Spleen (tissue), 11 donors: ENCODE measurements around the gene PEPD. TPM values are rescaled to one million over a fixed set of nuclear protein-coding genes. Genes with fewer than 3 reads are reported as not detected.
A peak's percentile ranks its signal among the peaks of the same experiment; 100 is the strongest.

Experiments
- DNase-seq: peaks from one replicate; pipeline ENCODE4 v3.0.0-alpha.2; 2020
- H3K27ac ChIP-seq, 8 donors: fragments of 200-600 bp; sonication (generic) in 7 of 8; 1 replicate in 4 of 8; 2 replicates in 4 of 8; pipeline versions ENCODE4 v1.5.0 to v1.8.0; 2016 to 2021; ENCODE audit warnings: inconsistent platforms in 4 of 8, mild to moderate bottlenecking in 4 of 8, moderate library complexity in 1 of 8
- H3K27me3 ChIP-seq, 7 donors: fragments of 200-600 bp; sonication (generic) in 6 of 7; replicated peaks in 1 of 7; 1 replicate in 4 of 7; 2 replicates in 3 of 7; pipeline versions ENCODE4 v1.5.0 to v1.8.0; 2016 to 2021; ENCODE audit warnings: inconsistent platforms in 3 of 7, mild to moderate bottlenecking in 1 of 7
- H3K36me3 ChIP-seq, 6 donors: fragments of 200-600 bp; sonication (generic) in 5 of 6; 1 replicate in 4 of 6; 2 replicates in 2 of 6; pipeline versions ENCODE4 v1.5.0 to v1.8.0; 2016 to 2021; ENCODE audit warnings: inconsistent platforms in 2 of 6
- H3K4me1 ChIP-seq, 6 donors: fragments of 200-600 bp; sonication (generic) in 5 of 6; 1 replicate in 3 of 6; 2 replicates in 3 of 6; pipeline versions ENCODE4 v1.5.0 to v1.8.0; 2016 to 2021; ENCODE audit warnings: inconsistent platforms in 3 of 6
- H3K4me3 ChIP-seq, 8 donors: fragments of 200-600 bp; sonication (generic) in 7 of 8; 1 replicate in 4 of 8; 2 replicates in 4 of 8; pipeline versions ENCODE4 v1.5.0 to v1.8.0; 2016 to 2021; ENCODE audit warnings: inconsistent platforms in 4 of 8, mild to moderate bottlenecking in 4 of 8, moderate library complexity in 2 of 8
- H3K9me3 ChIP-seq, 8 donors: fragments of 200-600 bp; sonication (generic) in 7 of 8; 1 replicate in 4 of 8; 2 replicates in 4 of 8; pipeline versions ENCODE4 v1.5.0 to v1.8.0; 2016 to 2021; ENCODE audit warnings: inconsistent platforms in 4 of 8
- CTCF ChIP-seq, 11 experiments: fragments of 200-600 bp in 7 of 11; fragments of 450-650 bp in 4 of 11; sonication (generic) in 4 of 11; IDR thresholded peaks in 8 of 11; conservative IDR thresholded peaks in 3 of 11; 1 replicate in 7 of 11; 2 replicates in 4 of 11; pipeline versions ENCODE4 v1.4.0 to v1.8.0; 2016 to 2021; ENCODE audit warnings: antibody characterized with exemption in 11 of 11, inconsistent platforms in 4 of 11, mild to moderate bottlenecking in 1 of 11
- POLR2A ChIP-seq, 3 donors: fragments of 450-650 bp; IDR thresholded peaks; one replicate each; pipeline ENCODE4 v1.5.1; 2017; ENCODE audit warnings: antibody characterized with exemption in 3 of 3, mild to moderate bottlenecking in 1 of 3
- POLR2AphosphoS5 ChIP-seq, 3 donors: sonication (generic); formaldehyde crosslinking; IDR thresholded peaks; one replicate each; pipeline ENCODE4 v1.5.1; 2017; ENCODE audit warnings: antibody characterized with exemption in 3 of 3
- WGBS, 5 donors: extraction: QIAGEN DNeasy Blood & Tissue Kit in 3 of 5; methylation state at CpG; one replicate each; pipeline versions ENCODE4 v1.1.5 to v1.1.7; 2013 to 2018; 5-methylcytosine and 5-hydroxymethylcytosine counted together
- intact Hi-C: fragments of 100-400 bp; cut with DNase I; formaldehyde crosslinking; loops from one replicate; pipeline ENCODE4 v1.15.0; 2023; ENCODE audit warnings: low total_unique reads
- polyA plus RNA-seq, 3 donors: library from polyadenylated mRNA; stranded (reverse); fragments of 200-250 nt; gene quantifications; one replicate each; pipeline ENCODE4 v1.2.1, GENCODE V29; 2013
- total RNA-seq, 7 donors: library from RNA; depleted of rRNA in 3 of 7; stranded (reverse); fragments of >200 nt in 3 of 7; fragmentation: NEBNext Ultra II Directional in 4 of 7; extraction: Animal tissue kit (Norgen Biotek cat#: 25700) in 4 of 7; gene quantifications; one replicate each; pipeline versions ENCODE4 v1.1.0 to v1.2.1, GENCODE V29; 2016 to 2021
- donor health status: healthy with polysubstance abuse.
- donor health status: DM: no; HTN: no; CAD: no; lungs with moderate emphysema.
- donor health status: DM: no; HTN: no; CAD: no.
- donor health status: Bipolar disorder and iron deficiency.
- donor health status: healthy.
- donor health status: DM: no; HTN: no; CAD: no.
- donor health status: DM: yes; HTN: yes; CAD: no.

The PEPD gene
- total and polyA plus RNA-seq, 10 donors, result 38.4 to 98.3 (median 69.8) TPM

- H3K36me3 ChIP-seq, result no peaks in the 10 kb centered on the region
- H3K9me3 ChIP-seq, result no peaks in the 10 kb centered on the region
- 68 to 85% (median 78%) methylated on average over 9 of the region's 9 CpGs for WGBS, 5 donors
- H3K4me3 ChIP-seq, result no peak overlapping the region
- intact Hi-C loops, result no loop called here
- peaks cover 0 to 18% (median 0%) of the 10 kb centered on the region in 7 donors for H3K27me3 ChIP-seq
- H3K4me1 ChIP-seq, result no peaks in the 10 kb centered on the region
- TF ChIP-seq POLR2AphosphoS5 (IDR thresholded peaks at IDR 0.05) (no peak), POLR2A (IDR thresholded peaks at IDR 0.05) (no peak), CTCF (IDR thresholded peaks at IDR 0.05 in 8 of 11, conservative IDR thresholded peaks at IDR 0.05 in 3 of 11) (no peak)
- H3K27ac ChIP-seq, result no peak overlapping the region
- DNase-seq, result peak; percentile 43
Observed at GRCh38 chr19:33558856-33559255, 37.3 kb upstream of the PEPD start.

DNA sequence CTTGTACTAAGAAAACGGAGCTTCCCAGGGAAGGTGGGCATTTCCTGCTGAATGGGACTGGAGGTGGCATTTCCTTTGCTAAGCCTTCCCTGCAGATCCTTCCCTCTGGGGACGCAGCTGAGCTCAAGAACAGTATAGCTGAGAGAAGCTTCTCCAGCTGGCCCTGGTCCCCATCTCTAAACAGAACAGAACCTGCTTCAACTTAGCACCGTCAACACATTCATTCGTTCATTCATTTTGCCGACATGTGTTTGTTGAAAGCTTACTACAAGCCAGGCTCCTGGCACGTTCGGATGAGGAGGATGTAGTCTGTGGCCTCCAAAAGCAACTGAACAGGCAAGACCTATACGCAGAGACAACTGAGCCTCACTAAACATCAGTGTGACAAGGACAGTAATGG is 36.6 kb upstream of the PEPD start:
- peak; percentile 35 for DNase-seq
- H3K9me3 ChIP-seq, result no peaks in the 10 kb centered on the region
- no peak overlapping the region for H3K4me3 ChIP-seq
- H3K27ac ChIP-seq, result no peak overlapping the region
- intact Hi-C loops, result no loop called here
- no peaks in the 10 kb centered on the region for H3K36me3 ChIP-seq
- 71 to 81% (median 75%) methylated on average over 8 of the region's 8 CpGs for WGBS, 5 donors
- peaks cover 0 to 15% (median 0%) of the 10 kb centered on the region in 7 donors for H3K27me3 ChIP-seq
- H3K4me1 ChIP-seq, result no peaks in the 10 kb centered on the region
- TF ChIP-seq POLR2AphosphoS5 (IDR thresholded peaks at IDR 0.05), result no peak
- TF ChIP-seq CTCF (IDR thresholded peaks at IDR 0.05 in 8 of 11, conservative IDR thresholded peaks at IDR 0.05 in 3 of 11), result no peak
- no peak for TF ChIP-seq POLR2A (IDR thresholded peaks at IDR 0.05)

- no peaks in the 10 kb centered on the region for H3K4me1 ChIP-seq
- no peaks in the 10 kb centered on the region for H3K9me3 ChIP-seq
- no peaks in the 10 kb centered on the region for H3K36me3 ChIP-seq
- 81 to 91% (median 88%) methylated on average over 13 of the region's 13 CpGs for WGBS, 5 donors
- peaks cover 0 to 12% (median 0%) of the 10 kb centered on the region in 7 donors for H3K27me3 ChIP-seq
- H3K4me3 ChIP-seq, result no peak overlapping the region
- no peak for TF ChIP-seq CTCF (IDR thresholded peaks at IDR 0.05 in 8 of 11, conservative IDR thresholded peaks at IDR 0.05 in 3 of 11)
- TF ChIP-seq POLR2AphosphoS5 (IDR thresholded peaks at IDR 0.05), result no peak
- no peak for TF ChIP-seq POLR2A (IDR thresholded peaks at IDR 0.05)
- no peak overlapping the region for H3K27ac ChIP-seq
- peak; percentile 41 for DNase-seq
- intact Hi-C loops, result no loop called here
Observed at GRCh38 chr19:33557720-33558119, 36.1 kb upstream of the PEPD start.

DNA sequence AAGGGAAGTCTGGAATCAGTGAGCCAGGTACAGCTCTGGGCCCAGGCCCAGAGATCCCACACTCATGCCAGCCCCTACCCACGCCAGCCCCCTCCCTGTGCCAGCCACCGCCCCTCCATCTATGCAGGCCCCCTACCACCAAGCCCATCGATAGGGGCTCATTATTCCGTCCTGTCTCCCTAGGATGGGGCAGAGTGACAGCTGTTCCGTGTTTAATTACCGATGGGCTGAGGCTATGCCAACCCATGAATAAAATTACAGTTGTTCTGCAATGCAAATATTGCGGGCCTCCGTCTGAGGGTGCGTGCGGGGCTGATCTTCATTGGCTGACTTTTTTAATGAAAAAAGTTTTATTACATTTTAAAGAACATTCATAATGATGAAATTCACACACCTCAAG is 35.6 kb upstream of the PEPD start:
- no peaks in the 10 kb centered on the region for H3K36me3 ChIP-seq
- H3K4me3 ChIP-seq, result no peak overlapping the region
- DNase-seq, result peak; percentile 17
- WGBS, 5 donors, result 81 to 87% (median 84%) methylated on average over 10 of the region's 10 CpGs
- H3K27ac ChIP-seq, result no peak overlapping the region
- no peaks in the 10 kb centered on the region for H3K9me3 ChIP-seq
- TF ChIP-seq CTCF (IDR thresholded peaks at IDR 0.05 in 8 of 11, conservative IDR thresholded peaks at IDR 0.05 in 3 of 11) (no peak), POLR2A (IDR thresholded peaks at IDR 0.05) (no peak), POLR2AphosphoS5 (IDR thresholded peaks at IDR 0.05) (no peak)
- H3K27me3 ChIP-seq, result peaks cover 0 to 9% (median 0%) of the 10 kb centered on the region in 7 donors
- H3K4me1 ChIP-seq, result no peaks in the 10 kb centered on the region
- intact Hi-C loops, result no loop called here
